Stimulated activated CD8-positive, alpha-beta memory T cell treated with anti-CD3 and anti-CD28 coated beads, Interleukin-12 subunit alpha, Interleukin-12 subunit beta, amount 100 ng/mL, for 24 hours (primary cell): ENCODE results near the gene RABEP2.
"Not testable (repeated sequence)": the region's sequence is repeated elsewhere in the genome, so short reads cannot be mapped to it uniquely, and the experiment has no call there.

Source experiments
- DNase-seq: peaks from one replicate; pipeline ENCODE4 v3.0.0-alpha.2; 2020; ENCODE audit errors: extremely low read depth

Gene RABEP2, protein sequence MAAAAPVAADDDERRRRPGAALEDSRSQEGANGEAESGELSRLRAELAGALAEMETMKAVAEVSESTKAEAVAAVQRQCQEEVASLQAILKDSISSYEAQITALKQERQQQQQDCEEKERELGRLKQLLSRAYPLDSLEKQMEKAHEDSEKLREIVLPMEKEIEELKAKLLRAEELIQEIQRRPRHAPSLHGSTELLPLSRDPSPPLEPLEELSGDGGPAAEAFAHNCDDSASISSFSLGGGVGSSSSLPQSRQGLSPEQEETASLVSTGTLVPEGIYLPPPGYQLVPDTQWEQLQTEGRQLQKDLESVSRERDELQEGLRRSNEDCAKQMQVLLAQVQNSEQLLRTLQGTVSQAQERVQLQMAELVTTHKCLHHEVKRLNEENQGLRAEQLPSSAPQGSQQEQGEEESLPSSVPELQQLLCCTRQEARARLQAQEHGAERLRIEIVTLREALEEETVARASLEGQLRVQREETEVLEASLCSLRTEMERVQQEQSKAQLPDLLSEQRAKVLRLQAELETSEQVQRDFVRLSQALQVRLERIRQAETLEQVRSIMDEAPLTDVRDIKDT

DNA sequence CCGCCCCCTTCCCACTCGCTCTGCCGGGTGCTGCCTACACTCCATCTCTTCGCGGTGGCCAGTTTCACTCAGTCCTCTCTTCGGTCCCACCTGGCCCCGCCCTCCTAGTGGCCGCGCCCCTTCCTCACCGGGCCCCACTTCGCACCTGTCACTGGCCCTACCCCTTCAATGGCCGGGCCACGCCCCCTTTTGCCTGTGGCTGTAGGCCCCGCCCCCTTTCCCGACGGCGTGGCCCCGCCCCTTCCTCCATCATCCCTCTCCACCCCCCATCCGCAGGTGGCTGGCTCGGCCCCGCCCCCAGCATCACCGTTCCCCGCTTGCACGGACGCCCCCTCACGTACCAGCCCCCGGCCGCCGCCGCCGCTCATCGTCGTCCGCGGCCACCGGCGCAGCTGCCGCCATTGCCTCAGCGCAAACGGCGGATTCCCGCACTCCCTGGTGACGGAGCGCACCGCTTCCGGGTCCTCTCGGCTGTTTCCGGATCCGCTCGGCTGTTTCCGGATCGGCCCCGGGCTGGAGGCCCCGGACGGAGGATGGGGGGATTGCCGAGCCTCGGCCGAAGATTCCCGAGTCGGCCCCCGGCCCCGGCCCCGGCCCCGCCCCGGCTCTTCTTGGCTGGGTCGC is at the start of gene RABEP2:
TSS of gene RABEP2 (minus strand) at position 477 of the 624 bp plus-strand sequence. CDS start at position 402, 75 bp downstream.
- peak; percentile 86 for DNase-seq

DNA sequence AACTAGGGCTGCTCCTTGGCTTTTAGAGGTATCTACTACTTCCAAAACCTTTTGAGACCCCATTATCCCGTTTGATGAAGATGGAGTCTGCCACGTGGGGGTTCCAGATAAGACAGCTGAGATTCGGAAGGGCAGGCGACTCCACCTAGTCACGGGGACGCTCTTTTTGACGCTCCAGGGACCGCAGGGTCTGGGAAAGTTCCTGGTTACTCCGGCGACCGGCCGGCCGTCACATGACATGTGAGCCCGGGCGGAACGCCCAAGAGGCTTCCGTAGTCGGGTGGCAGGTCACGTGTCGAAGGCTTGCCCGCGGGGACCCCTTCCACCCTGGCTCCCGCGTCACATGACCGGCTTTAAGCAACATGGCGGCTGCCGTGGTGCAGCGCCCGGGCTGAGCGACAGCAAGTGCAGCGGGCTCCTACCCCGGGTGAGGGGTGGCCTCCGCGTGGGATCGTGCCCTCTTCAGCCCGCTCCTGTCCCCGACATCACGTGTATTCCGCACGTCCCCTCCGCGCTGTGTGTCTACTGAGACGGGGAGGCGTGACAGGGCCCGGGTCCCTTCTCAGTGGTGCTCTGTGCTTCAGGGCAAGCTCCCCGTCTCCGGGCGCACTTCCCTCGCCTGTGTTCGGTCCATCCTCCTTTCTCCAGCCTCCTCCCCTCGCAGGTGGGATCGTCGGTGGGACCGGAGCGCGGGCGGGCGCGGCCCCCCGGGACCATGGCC is 49.6 kb upstream of the RABEP2 start, which contains the start of gene SPNS1:
TSS of gene SPNS1 (plus strand) at position 342 of the 721 bp plus-strand sequence. CDS start at position 716, 374 bp downstream.
- peak; percentile 89 for DNase-seq

DNA sequence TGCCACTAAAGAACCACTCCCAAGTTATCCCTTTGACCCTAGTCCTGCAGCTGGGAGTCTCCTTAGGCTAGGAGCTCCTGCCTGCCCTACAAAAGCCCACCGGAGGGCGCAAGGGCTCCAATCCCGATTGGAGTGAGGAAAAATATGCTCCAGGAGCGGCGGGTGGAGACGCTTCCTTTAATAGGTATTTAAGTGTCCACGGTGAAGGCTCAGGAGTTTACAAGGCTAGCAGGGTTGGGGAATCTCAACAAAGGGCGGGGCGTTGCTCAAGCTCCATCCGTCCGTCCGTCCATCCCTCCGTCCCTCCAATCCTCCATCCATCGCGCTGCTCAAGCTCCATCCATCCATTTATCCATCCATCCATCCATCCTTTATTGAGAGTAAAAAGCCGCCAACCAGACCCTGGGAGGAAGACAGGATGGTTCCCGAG is 49.0 kb upstream of the RABEP2 start:
- DNase-seq, result no peak

DNA sequence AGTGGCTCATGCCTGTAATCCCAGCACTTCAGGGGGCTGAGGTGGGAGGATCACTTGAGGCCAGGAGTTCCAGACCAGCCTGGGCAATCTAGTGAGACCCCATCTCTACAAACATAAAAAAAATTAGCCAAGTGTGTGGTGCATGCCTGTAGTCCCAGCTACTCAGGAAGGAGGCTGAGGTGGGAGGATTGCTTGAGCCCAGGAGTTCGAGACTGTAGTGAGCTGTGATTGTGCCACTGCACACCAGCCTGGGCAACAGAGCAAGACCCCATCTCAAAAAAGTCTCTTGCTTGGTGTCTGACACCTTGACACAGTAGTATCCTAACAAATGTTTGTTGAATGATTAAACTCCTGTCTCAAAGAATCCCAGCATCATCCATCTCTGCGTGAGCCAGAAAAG is 44.7 kb upstream of the RABEP2 start:
- not testable (repeated sequence) for DNase-seq

DNA sequence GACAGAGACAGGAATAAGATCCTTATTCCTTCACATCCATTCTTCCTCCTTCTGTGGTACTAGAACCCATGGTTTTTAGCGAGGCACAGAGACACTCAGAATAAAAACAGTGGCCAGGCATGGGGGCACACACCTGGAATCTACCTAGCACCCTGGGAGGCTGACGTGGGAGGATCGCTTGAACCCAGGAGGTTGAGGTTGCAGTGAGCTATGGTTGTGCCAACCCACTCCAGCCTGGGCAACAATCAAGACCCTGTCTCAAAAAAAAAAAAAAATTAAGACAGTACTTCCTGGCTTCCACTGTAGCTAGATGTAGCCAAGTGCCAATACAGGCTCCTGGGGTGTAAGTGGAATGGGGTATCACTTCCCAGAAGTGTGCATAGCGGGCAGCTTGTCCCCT is 42.1 kb upstream of the RABEP2 start:
- DNase-seq, result no peak

DNA sequence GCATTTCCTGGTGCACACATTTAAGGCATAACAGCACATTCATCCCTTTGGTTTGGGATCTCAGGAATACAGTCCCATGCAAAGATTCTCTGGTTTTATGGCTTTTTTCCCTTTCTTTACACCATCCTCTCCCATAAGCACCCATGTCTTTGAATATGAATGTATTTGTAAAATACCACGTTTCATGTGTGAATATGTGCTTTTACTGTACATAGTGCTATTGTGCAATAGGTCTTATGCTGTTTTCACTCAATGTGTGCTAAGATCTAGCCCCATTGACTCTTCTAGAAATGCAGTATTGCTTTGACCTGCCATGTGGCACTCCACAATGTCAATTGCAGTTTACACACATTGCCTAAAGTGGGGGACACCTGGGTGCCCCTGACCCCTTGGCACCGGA is 39.5 kb upstream of the RABEP2 start:
- no peak for DNase-seq

DNA sequence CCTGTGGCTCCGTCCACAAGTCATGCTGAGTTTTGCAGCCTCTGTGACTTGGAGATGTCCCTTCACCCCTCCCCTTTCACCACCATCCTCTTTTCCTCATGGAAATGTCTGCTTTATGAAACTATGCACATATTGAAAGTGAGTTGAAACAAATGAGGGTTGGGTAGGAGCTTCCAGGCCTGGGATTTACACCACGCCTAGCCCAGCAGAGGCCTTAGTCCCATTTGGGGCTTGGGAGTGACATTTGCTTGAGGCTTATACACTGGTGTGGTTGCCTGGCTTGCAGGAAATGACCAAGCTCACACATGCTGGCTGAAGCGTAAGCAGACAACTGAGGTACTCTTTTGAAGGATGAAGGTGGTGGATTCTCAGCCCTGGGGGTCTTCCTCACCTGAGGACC is 39.0 kb upstream of the RABEP2 start:
- DNase-seq, result no peak

DNA sequence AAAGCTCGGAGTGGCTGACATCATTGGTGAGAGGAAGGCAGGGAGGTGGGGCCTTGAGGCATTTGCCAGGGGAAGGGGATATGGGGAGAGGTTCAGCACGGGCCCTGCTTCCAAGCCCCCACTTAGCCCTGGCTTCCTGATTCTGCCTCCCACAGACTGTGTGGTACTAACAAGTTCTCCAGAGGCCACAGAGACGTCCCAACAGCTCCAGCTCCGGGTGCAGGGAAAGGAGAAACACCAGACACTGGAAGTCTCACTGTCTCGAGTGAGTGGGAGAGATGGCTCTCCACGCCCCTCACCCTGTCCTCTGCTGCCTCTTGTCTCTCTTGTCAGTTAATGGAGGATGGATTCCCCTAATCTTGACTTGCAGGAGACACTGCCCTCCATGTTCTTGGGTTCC is 33.8 kb upstream of the RABEP2 start:
- no peak for DNase-seq

DNA sequence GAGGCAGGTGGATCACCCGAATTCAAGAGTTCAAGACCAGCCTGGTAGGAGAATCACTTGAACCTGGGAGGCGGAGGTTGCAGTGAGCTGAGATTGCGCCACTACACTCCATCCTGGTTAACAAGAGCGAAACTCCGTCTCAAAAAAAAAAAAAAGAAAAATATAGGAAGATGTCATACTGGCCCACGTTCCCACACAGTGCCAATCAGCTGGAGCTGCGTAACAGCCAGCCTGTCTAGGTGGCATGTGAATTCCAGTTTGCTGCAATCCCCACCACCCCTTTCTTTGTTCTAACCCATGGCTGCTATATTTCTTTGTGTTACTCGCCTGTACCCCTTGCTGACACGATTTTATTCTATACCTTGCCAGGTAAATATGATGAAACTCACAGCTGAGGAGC is 33.2 kb upstream of the RABEP2 start:
- no peak for DNase-seq

DNA sequence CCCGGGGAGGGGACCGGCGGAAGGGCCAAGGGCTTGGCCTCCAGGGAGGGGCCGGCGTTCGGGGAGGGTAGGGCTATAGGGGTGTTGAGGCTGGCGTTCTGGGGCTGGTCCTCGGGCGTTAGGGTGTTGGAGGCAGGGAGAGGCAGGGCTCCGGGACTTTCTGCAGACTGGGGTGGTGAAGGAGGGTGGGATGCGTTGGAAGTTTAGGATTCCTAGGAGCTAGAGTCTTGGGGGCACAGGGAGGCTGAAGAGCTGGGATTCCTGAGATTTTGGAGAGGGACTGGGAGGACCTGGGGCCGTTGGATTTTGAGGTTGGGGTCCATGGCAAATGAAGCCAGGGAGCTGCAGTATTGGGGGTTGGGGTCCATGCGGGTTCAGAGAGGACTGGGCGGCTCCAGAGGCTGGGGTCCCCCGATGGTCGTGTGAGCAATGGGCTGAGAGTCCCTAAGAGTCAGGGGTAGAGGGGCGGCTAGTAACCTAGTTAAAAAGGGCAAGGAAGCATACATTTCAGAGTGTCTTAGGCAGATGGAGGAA is 26.4 kb upstream of the RABEP2 start:
- DNase-seq, result no peak

DNA sequence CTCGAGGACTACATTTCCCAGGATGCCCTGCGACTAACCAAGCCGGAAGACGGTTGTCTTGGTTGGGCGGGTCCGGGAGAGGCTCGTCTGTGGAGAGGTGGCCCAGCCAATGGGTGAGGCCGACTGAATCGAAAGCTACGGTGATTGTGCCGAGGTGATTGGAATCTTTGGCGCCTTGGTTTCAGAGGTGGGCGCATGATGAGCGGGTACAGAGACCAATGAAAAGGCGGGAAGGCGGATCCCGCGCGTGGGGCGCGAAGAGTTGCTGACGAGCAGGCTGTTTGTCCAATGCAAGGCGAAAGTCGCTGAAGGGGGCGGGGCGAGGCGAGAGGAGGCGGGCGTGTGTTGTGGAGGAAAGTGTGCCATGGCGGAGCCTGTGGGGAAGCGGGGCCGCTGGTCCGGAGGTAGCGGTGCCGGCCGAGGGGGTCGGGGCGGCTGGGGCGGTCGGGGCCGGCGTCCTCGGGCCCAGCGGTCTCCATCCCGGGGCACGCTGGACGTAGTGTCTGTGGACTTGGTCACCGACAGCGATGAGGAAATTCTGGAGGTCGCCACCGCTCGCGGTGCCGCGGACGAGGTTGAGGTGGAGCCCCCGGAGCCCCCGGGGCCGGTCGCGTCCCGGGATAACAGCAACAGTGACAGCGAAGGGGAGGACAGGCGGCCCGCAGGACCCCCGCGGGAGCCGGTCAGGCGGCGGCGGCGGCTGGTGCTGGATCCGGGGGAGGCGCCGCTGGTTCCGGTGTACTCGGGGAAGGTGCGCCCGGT is 25.8 kb upstream of the RABEP2 start, which contains the start of gene NFATC2IP:
TSS of gene NFATC2IP (plus strand) at position 290 of the 762 bp plus-strand sequence. CDS start at position 365, 75 bp downstream.
- peak; percentile 99 for DNase-seq

DNA sequence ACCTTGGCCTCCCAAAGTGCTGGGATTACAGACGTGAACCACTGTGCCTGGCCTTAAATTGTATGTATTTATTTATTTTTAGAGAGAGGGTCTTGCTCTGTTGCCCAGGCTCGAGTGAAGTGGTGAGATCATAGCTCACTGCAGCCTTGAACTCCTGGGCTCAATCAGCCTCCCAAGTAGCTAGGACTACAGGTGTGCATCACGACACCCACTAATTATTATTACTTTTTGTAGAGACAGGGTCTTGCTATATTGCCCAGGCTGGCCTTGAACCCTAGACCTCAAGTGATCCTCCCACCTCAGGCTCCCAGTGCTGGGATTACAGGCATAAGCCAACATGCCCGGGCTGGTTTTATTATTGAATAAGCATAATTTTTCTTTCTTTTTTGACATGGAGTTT is 21.6 kb upstream of the RABEP2 start:
- DNase-seq, result no peak

DNA sequence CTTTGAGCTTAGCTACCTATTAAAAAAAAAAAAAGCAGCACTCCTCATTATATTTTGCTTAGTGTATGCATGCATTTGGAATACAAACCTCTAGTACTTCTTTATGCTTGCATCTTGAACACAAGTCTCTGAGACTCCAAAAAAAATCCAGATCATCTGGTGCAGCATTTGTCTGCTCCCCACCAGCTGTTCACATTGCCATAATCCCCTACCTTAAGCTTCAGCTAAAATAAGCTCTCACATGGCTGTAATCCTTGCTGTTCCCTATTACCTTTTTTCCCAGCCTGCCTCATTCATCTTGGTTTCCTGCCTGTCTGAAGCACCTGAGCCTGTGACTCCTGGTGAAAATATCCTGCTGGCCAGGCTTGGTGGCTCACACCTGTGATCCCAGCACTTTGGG is 18.2 kb upstream of the RABEP2 start:
- DNase-seq, result no peak

DNA sequence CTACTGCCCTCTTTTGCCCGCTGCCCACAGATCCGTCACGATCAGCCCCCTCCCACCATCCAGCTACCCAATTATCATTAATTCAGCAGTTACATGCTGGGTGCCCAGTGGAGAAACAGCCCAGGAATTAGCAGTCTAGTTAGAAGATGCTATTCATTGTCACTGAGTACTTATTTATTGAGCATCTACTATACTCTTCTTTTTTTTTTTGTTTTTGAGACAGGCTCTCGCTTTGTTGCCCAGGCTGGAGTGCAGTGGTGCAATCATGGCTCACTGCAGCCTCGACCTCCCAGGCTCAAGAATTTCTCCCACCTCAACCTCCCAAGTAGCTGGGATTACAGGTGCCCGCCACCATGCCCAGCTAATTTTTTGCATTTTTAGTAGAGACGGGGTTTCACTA is 14.8 kb upstream of the RABEP2 start:
- not testable (repeated sequence) for DNase-seq

DNA sequence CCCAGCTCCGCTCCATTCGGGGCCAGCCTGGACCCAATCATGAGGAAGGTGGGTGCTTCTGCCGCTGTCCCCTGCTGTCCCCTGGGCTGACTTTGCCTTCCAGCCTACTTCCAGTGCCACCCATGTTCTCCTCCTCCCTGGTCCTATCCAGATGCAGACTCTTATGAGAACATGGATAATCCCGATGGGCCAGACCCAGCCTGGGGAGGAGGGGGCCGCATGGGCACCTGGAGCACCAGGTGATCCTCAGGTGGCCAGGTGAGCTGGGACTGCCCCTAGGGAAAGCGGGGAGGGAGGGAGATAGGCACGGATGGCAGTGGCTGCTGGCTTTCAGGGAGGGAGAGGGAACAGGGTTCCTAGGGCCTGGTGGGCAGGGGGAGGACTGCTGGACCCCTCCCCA is 13.7 kb upstream of the RABEP2 start:
- no peak for DNase-seq

DNA sequence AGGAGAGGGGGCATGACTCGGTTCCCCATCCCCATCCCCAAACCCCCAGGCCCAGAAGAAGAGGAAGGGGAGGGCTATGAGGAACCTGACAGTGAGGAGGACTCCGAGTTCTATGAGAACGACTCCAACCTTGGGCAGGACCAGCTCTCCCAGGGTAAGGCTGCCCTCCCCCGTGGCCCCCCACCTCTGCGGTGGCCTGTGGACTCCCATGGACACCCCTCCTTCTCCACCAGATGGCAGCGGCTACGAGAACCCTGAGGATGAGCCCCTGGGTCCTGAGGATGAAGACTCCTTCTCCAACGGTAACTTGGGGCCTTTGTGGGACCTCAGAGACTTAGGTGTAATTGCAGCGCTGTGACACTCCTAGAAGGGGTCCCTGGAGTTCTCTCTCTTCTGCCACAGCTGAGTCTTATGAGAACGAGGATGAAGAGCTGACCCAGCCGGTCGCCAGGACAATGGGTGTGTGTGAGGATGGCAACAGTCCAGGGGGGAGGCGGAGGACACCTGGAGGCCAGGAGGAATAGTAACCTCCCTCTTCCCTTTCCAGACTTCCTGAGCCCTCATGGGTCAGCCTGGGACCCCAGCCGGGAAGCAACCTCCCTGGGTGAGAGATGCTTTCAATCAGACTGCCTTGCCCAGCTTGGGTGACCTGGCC is 12.3 kb upstream of the RABEP2 start:
- no peak for DNase-seq

DNA sequence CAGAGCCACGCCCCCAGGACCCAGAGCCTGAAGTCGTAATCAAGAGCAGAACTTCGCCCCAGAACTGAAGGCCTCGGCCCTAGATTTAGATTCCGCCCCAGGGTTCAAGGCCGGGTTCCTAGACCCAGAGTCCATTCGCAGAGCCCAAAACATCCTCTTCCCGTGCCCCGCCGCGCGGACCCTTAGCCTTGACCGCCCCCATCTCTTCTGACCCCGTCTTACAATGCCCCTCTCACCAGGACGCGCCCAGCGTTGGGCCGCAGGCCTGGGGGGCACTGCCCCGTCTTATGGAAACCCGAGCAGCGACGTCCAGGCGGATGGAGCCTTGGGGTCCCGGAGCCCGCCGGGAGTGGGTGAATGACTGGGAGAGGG is 11.7 kb upstream of the RABEP2 start:
- DNase-seq, result no peak

DNA sequence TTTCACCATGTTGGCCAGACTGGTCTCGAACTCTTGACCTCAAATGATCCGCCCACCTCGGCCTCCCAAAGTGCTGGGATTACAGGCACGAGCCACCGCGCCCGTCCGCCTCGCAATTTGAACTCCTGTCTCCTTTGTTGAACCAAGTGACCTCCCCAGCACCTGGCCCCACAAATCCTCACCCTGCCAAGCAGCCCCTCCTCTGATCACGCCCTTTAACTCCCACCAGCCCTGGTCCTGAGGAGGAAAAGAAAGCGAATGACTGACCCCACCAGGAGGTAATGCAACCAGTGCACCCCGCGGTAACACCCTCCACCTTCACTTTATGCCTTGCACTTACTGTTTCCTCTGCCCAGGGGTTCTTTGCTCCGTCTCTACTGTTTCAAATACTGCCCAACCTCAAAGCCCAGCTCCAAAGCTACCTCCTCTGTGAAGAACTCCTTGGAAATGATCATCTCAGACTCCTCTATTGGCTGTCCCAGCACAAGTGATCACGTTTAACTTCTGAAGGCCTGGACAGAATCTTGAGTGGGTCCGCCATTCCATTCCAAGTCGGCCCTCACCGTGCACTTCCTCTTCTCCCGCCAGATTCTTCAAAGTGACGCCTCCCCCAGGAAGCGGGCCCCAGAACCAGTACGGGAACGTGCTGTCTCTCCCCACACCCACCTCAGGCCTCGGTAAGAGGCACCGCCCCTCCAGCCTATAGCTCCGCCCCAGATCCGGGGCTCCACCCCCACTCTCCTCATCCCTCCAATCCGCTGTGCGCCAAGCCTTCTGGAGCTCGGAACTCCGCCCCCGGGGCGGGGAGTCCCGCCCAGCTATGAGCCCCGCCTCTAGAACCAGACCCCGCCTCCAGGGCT is 11.1 kb upstream of the RABEP2 start:
- peak; percentile 56 for DNase-seq

DNA sequence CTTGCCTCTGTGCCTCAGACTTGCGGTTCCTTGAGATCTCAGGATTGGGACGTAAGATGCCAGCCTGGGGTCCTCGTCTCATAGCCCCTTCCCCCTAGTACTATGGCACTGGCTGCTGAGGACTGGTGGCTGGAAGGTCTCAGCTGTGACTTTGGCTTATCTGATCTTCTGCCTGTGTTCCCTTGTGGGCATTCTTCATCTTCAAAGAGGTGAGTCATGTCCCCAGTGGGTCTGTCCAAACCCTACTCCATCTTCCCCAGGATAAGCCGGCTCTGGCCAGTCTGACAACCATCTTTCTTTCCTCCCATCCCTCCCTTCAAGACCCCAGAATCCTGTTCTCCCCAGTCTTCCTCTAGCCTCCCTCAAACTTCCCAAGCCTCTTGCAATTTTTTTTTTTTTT is 10.3 kb upstream of the RABEP2 start:
- DNase-seq, result no peak

DNA sequence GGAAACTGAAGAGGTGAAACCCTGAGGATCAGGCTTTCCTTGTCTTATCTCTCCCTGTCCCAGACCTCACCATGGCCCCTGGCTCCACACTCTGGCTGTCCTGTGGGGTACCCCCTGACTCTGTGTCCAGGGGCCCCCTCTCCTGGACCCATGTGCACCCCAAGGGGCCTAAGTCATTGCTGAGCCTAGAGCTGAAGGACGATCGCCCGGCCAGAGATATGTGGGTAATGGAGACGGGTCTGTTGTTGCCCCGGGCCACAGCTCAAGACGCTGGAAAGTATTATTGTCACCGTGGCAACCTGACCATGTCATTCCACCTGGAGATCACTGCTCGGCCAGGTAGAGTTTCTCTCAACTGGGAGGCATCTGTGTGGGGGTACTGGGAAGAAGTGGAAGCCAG is 8.1 kb upstream of the RABEP2 start:
- no peak for DNase-seq
